ENCODE data around the gene ANKRD45.
"Not testable (repeated sequence)": the region's sequence is repeated elsewhere in the genome, so short reads cannot be mapped to it uniquely, and the experiment has no call there.

DNA sequence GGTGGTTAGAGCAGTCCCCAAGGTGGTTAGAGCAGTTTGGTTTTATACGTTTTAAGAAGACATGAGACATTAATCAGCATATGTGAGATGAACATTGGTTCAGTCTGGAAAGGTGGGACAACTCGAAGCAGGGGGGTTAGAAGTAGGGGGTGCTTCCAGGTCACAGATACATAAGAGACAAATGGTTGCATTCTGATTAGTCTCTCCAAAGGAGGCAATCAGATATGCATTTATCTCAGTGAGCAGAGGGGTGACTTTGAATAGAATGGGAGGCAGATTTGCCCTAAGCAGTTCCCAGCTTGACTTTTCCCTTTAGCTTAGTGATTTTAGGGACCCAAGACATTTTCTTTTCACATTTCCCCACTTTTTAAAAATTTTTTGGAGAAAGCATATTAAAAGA, 4.8 kb upstream of the ANKRD45 start:
- TF ChIP-seq POLR2A, CTCF (IDR thresholded peaks at IDR 0.05): not testable (repeated sequence)
